Lower lobe of right lung (tissue), 2 donors: Measurements from ENCODE around the gene TGDS. TPM values are rescaled to one million over a fixed set of nuclear protein-coding genes. Genes with fewer than 3 reads are reported as not detected.

Experiments
- ATAC-seq, 2 donors: fragments of 200-7000 bp; cut with Tn5 transposase; one replicate each; pipeline ENCODE4 v1.9.1; 2020 to 2022; ENCODE audit warnings: mild to moderate bottlenecking in 2 of 2, moderate library complexity in 2 of 2
- DNase-seq: peaks from one replicate; pipeline ENCODE4 v3.0.0-alpha.2; 2020
- H3K27ac ChIP-seq: fragments of 200-600 bp; one replicate; pipeline ENCODE4 v1.8.0; 2022
- H3K27me3 ChIP-seq: fragments of 200-600 bp; one replicate; pipeline ENCODE4 v1.8.0; 2022; ENCODE audit warnings: low read depth
- H3K36me3 ChIP-seq: fragments of 200-600 bp; one replicate; pipeline ENCODE4 v1.8.0; 2022; ENCODE audit warnings: mild to moderate bottlenecking
- H3K4me1 ChIP-seq: fragments of 200-600 bp; one replicate; pipeline ENCODE4 v1.8.0; 2022
- H3K4me3 ChIP-seq: fragments of 200-600 bp; one replicate; pipeline ENCODE4 v1.8.0; 2022; ENCODE audit warnings: mild to moderate bottlenecking
- H3K9me3 ChIP-seq: fragments of 200-600 bp; one replicate; pipeline ENCODE4 v1.8.0; 2022
- CTCF ChIP-seq: fragments of 200-600 bp; IDR thresholded peaks from one replicate; pipeline ENCODE4 v1.8.0; 2022; ENCODE audit warnings: antibody characterized with exemption, mild to moderate bottlenecking
- intact Hi-C: fragments of 100-400 bp; cut with DNase I; formaldehyde crosslinking; loops from one replicate; pipeline ENCODE4 v1.11.0; 2022
- total RNA-seq: library from RNA; stranded (reverse); fragmentation: NEBNext Ultra II Directional; extraction: Animal tissue kit (Norgen Biotek cat#: 25700); gene quantifications from one replicate; pipeline ENCODE4 v1.2.1, GENCODE V29; 2021
- donor health status: DM: no; HTN: yes; CAD: no; lungs with severe emphysema.

TGDS gene
- total RNA-seq, 1 donor from 2014 or later: 10.5 TPM

- Histone ChIP-seq H3K36me3 (no peaks in the 10 kb centered on the region), H3K4me3 (no peak overlapping the region), H3K27me3 (no peaks in the 10 kb centered on the region), H3K4me1 (no peaks in the 10 kb centered on the region), H3K9me3 (no peaks in the 10 kb centered on the region), H3K27ac (no peak overlapping the region)
- DNase-seq (no peak), ATAC-seq (no peak)
- intact Hi-C loops: no loop called here
- TF ChIP-seq CTCF: no peak
These were observed 37.2 kb downstream of the TGDS start for GRCh38 chr13:94558716-94559115.

- no peak for ATAC-seq
- Histone ChIP-seq H3K9me3 (no peaks in the 10 kb centered on the region), H3K36me3 (no peaks in the 10 kb centered on the region), H3K27ac (no peak overlapping the region), H3K4me1 (no peaks in the 10 kb centered on the region), H3K4me3 (no peak overlapping the region), H3K27me3 (no peaks in the 10 kb centered on the region)
- intact Hi-C loops: no loop called here
- no peak for DNase-seq
- TF ChIP-seq CTCF: no peak
These were observed 38.2 kb downstream of the TGDS start for GRCh38 chr13:94557684-94558235.

- intact Hi-C loops: no loop called here
- Histone ChIP-seq H3K4me1 (no peaks in the 10 kb centered on the region), H3K9me3 (no peaks in the 10 kb centered on the region), H3K36me3 (no peaks in the 10 kb centered on the region), H3K27me3 (no peaks in the 10 kb centered on the region), H3K4me3 (no peak overlapping the region), H3K27ac (no peak overlapping the region)
- DNase-seq: no peak
- TF ChIP-seq CTCF: no peak
- no peak for ATAC-seq
These were observed 39.3 kb downstream of the TGDS start for GRCh38 chr13:94556621-94557020.

GRCh38 chr13:94556041-94556440 is 39.9 kb downstream of the TGDS start:
- Histone ChIP-seq H3K36me3 (no peaks in the 10 kb centered on the region), H3K27ac (no peak overlapping the region), H3K4me1 (no peaks in the 10 kb centered on the region), H3K9me3 (no peaks in the 10 kb centered on the region), H3K4me3 (no peak overlapping the region), H3K27me3 (no peaks in the 10 kb centered on the region)
- ATAC-seq (no peak), DNase-seq (no peak)
- TF ChIP-seq CTCF: no peak
- intact Hi-C loops: no loop called here

GRCh38 chr13:94553766-94554165 is 42.2 kb downstream of the TGDS start:
- no peak overlapping the region for H3K27ac ChIP-seq
- ATAC-seq: no peak
- no peaks in the 10 kb centered on the region for H3K4me1 ChIP-seq
- no peak for DNase-seq
- H3K36me3 ChIP-seq: no peaks in the 10 kb centered on the region
- no peaks in the 10 kb centered on the region for H3K27me3 ChIP-seq
- no peak overlapping the region for H3K4me3 ChIP-seq
- TF ChIP-seq CTCF: no peak
- intact Hi-C loops: no loop called here
- H3K9me3 ChIP-seq: no peaks in the 10 kb centered on the region

- no peak for TF ChIP-seq CTCF
- Histone ChIP-seq H3K27me3 (no peaks in the 10 kb centered on the region), H3K4me3 (no peak overlapping the region), H3K27ac (no peak overlapping the region), H3K9me3 (no peaks in the 10 kb centered on the region), H3K36me3 (no peaks in the 10 kb centered on the region), H3K4me1 (peaks cover 9% of the 10 kb centered on the region)
- intact Hi-C loops: no loop called here
- DNase-seq (no peak), ATAC-seq (no peak)
These were observed 43.9 kb downstream of the TGDS start for GRCh38 chr13:94552095-94552494.
